ENCODE data around the gene ADAT3. TPM values are rescaled to one million over a fixed set of nuclear protein-coding genes. Genes with fewer than 3 reads are reported as not detected.

Gene ADAT3
- total and polyA plus RNA-seq, 2 of the 4 experiments (the other 2 are of a cell fraction), result 0.36 to 2.8 TPM

DNA sequence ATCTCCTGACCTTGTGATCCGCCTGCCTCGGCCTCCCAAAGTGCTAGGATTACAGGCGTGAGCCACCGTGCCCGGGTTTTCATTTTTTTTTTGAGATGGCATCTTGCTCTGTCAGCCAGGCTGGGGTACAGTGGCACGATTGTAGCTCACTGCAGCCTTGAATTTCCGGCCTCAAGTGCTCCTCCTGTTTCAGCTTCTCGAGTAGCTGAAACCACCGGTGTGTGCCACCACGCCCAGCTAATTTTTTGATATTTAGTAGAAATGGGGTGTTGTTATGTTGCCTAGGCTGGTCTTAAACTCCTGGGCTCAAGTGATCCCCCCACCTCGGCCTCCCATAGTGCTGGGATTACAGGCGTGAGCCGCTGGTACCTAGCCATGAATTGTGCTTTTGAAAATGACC lies 5.9 kb downstream of the ADAT3 start:
- H3K27me3 ChIP-seq (ENCODE audit: control insufficient read depth, insufficient read depth, low read length), result no peaks in the 10 kb centered on the region
- H4K8ac ChIP-seq (ENCODE audit: low read depth in 2 of 2, low read length in 2 of 2), result no peak overlapping the region
- BruUV-seq (replicated peaks), result no TSS peak
- no peak overlapping the region for H3K56ac ChIP-seq (ENCODE audit: extremely low read depth, insufficient read depth, low read length)
- H4K5ac ChIP-seq (ENCODE audit: low read depth, low read length), result no peak overlapping the region
- no peak overlapping the region for H3K18ac ChIP-seq (ENCODE audit: low read depth, low read length)
- no peak overlapping the region for H4K91ac ChIP-seq (ENCODE audit: insufficient read depth, low read depth, low read length)
- in situ Hi-C loops (cut with MboI; ENCODE audit: low sequenced_read_pairs), result no loop called here
- H3K9ac ChIP-seq (ENCODE audit: low read depth, low read length), result no peak overlapping the region
- H2BK5ac ChIP-seq (ENCODE audit: low read depth, low read length, poor library complexity, severe bottlenecking), result no peak overlapping the region
- no peak overlapping the region for H2BK20ac ChIP-seq (ENCODE audit: low read depth, low read length)
- dilution Hi-C loops (cut with HindIII; ENCODE audit: low sequenced_read_pairs, unreplicated experiment), result no loop called here
- H3K79me1 ChIP-seq (ENCODE audit: low read depth in 1 of 2, low read length in 2 of 2), result peaks cover 14 to 73% of the 10 kb centered on the region in 2 experiments
- no peak overlapping the region for H3K4me3 ChIP-seq (ENCODE audit: insufficient read depth, low read depth, low read length)
- H2AK9ac ChIP-seq (replicated peaks; ENCODE audit: low read depth, low read length, poor library complexity), result no peak overlapping the region
- no peak for TF ChIP-seq MAFK (IDR thresholded peaks at IDR 0.05; ENCODE audit: low read depth, low read length)
- TF ChIP-seq POLR2A (IDR thresholded peaks at IDR 0.05; ENCODE audit: low read depth, low read length), result no peak
- TF ChIP-seq, protein P1, sequence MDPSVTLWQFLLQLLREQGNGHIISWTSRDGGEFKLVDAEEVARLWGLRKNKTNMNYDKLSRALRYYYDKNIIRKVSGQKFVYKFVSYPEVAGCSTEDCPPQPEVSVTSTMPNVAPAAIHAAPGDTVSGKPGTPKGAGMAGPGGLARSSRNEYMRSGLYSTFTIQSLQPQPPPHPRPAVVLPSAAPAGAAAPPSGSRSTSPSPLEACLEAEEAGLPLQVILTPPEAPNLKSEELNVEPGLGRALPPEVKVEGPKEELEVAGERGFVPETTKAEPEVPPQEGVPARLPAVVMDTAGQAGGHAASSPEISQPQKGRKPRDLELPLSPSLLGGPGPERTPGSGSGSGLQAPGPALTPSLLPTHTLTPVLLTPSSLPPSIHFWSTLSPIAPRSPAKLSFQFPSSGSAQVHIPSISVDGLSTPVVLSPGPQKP (IDR thresholded peaks at IDR 0.05; ENCODE audit: borderline replicate concordance, low read depth, low read length), result no peak
- TF ChIP-seq FOS (IDR thresholded peaks at IDR 0.05; ENCODE audit: low read depth, low read length), result no peak
- no peak for TF ChIP-seq RAD21 (IDR thresholded peaks at IDR 0.05; ENCODE audit: low read length)
- TF ChIP-seq NFE2L2 (IDR thresholded peaks at IDR 0.05; ENCODE audit: low read depth, low read length), result no peak
- TF ChIP-seq, protein P2, sequence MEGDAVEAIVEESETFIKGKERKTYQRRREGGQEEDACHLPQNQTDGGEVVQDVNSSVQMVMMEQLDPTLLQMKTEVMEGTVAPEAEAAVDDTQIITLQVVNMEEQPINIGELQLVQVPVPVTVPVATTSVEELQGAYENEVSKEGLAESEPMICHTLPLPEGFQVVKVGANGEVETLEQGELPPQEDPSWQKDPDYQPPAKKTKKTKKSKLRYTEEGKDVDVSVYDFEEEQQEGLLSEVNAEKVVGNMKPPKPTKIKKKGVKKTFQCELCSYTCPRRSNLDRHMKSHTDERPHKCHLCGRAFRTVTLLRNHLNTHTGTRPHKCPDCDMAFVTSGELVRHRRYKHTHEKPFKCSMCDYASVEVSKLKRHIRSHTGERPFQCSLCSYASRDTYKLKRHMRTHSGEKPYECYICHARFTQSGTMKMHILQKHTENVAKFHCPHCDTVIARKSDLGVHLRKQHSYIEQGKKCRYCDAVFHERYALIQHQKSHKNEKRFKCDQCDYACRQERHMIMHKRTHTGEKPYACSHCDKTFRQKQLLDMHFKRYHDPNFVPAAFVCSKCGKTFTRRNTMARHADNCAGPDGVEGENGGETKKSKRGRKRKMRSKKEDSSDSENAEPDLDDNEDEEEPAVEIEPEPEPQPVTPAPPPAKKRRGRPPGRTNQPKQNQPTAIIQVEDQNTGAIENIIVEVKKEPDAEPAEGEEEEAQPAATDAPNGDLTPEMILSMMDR (conservative IDR thresholded peaks at IDR 0.05; ENCODE audit: low read depth, low read length), result no peak
- no peak for TF ChIP-seq RFX5 (IDR thresholded peaks at IDR 0.05; ENCODE audit: low read depth, low read length)
- no peak for TF ChIP-seq MAZ (IDR thresholded peaks at IDR 0.05; ENCODE audit: borderline replicate concordance, low read depth, low read length)
- no peak for TF ChIP-seq RCOR1 (IDR thresholded peaks at IDR 0.05; ENCODE audit: insufficient replicate concordance, low read length)
- no peak for TF ChIP-seq BHLHE40 (IDR thresholded peaks at IDR 0.05; ENCODE audit: low read depth, low read length)
- TF ChIP-seq SMC3 (IDR thresholded peaks at IDR 0.05; ENCODE audit: low read depth, low read length), result no peak
- no peak for TF ChIP-seq CEBPB (IDR thresholded peaks at IDR 0.05; ENCODE audit: low read depth, low read length)
- TF ChIP-seq CHD1 (IDR thresholded peaks at IDR 0.05; ENCODE audit: low read depth, low read length), result no peak
- no peak for TF ChIP-seq MXI1 (IDR thresholded peaks at IDR 0.05; ENCODE audit: borderline replicate concordance, low read depth, low read length)
- ChIA-PET CTCF (no interaction called here), POLR2A (ENCODE audit: unreplicated experiment) (no interaction called here)
- no peak for DNase-seq
- H2AK5ac ChIP-seq (ENCODE audit: low read depth, low read length), result no peak overlapping the region
- no peaks in the 10 kb centered on the region for H3K9me3 ChIP-seq (ENCODE audit: control insufficient read depth, insufficient read depth, low read length)
- peaks cover 7% of the 10 kb centered on the region for H3K4me1 ChIP-seq (ENCODE audit: control insufficient read depth, insufficient read depth, low read length)
- H3K14ac ChIP-seq (replicated peaks; ENCODE audit: low read depth, low read length), result no peak overlapping the region
- no peak overlapping the region for H2AFZ ChIP-seq (replicated peaks; ENCODE audit: low read length, poor library complexity)
- no peak for ATAC-seq (ENCODE audit: low read depth)
- H3K4ac ChIP-seq (ENCODE audit: low read depth, low read length), result no peak overlapping the region
- H3K4me2 ChIP-seq (ENCODE audit: low read depth, low read length), result no peak overlapping the region
- H3K23ac ChIP-seq (ENCODE audit: low read depth, low read length), result no peak overlapping the region
- peaks cover 3% of the 10 kb centered on the region; the same call in 1 of the 2 replicates for H3K9me1 ChIP-seq (ENCODE audit: insufficient read depth, low read length)
- peaks cover 20% of the 10 kb centered on the region; the same call in 1 of the 2 replicates for H3K36me3 ChIP-seq (ENCODE audit: control insufficient read depth, insufficient read depth, low read length)
- intact Hi-C loops (cut with micrococcal nuclease), result no loop called here
- no peak overlapping the region for H2BK15ac ChIP-seq (ENCODE audit: low read depth, low read length)
- no peak overlapping the region for H3K27ac ChIP-seq (ENCODE audit: insufficient read depth, low read length)
- WGBS, 2 experiments (ENCODE audit: extremely low coverage in 2 of 2, insufficient read length in 1 of 2), result 85% methylated on average over 8 of the region's 13 CpGs; no CpG with 5 or more reads in 1 of the 2 experiments
- peaks cover 60% of the 10 kb centered on the region for H4K20me1 ChIP-seq (ENCODE audit: insufficient read depth, low read length)
- H2BK120ac ChIP-seq (ENCODE audit: low read depth, low read length), result no peak overlapping the region

Measured in IMR-90 (cell line).